Measurements from ENCODE around the gene MYOM1.
"Not testable (repeated sequence)": the region's sequence is repeated elsewhere in the genome, so short reads cannot be mapped to it uniquely, and the experiment has no call there.

The MYOM1 gene

DNA sequence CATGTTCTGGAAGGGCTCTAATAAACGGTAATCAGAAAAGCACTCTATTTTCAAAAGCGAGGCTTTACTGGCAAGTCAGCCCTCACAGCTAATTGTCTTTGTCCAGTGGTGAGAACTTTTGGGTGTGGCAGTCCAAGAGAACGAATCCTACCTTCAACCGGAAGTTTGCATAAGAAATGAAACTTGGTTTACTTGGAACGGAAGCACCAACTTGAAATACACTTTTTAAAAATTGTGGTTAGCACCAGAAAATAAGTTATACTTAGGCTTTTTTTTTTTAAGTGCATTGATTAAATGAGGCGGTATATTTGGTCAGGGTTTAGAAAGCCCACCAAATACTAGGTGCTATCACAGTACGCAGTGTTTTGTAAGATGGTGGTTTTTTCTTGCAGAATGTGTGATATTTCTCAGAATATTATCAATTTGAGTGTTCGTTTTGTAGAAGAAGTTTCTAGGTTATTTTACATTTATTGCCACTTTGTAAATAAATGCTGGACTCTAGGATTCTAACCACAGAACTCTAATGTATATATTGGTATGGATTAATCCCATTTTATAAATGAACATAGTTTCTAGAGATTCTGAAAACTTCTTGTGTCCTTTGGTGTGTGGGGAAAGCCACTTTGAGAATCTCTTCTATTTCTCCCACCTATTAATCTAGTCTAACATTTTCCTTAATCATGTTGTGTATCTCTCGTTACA is 29.0 kb upstream of the MYOM1 start:
- DNase-seq, result no peak

DNA sequence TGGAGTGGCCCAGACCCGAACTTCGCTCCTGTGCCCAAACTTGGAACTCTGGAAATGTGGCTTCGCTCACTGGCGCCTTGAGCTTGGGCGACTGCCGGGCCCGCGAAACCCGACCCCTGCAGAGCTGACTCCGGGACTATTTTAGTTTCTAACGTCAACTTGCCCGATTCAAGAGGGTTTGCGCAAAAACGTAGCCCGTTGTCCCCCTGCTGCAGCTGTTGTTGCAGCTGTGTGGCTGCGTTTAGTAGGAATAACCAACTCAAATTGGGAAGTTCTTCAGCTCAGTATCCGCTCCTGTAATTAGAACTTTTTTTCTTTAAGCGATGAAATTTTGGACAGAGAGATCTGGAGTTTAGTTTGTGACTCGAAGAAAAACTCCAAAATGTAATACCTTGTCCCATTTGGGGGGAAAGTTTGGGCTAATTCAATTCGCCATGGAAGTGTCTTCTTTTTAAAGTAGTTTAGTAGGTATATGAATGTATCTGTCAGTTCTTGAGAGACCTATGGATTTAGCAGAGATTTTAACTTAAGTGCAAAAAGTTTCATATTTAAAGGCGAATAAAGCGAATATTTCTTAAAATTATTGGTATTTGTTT is 28.4 kb upstream of the MYOM1 start:
- DNase-seq, result no peak

DNA sequence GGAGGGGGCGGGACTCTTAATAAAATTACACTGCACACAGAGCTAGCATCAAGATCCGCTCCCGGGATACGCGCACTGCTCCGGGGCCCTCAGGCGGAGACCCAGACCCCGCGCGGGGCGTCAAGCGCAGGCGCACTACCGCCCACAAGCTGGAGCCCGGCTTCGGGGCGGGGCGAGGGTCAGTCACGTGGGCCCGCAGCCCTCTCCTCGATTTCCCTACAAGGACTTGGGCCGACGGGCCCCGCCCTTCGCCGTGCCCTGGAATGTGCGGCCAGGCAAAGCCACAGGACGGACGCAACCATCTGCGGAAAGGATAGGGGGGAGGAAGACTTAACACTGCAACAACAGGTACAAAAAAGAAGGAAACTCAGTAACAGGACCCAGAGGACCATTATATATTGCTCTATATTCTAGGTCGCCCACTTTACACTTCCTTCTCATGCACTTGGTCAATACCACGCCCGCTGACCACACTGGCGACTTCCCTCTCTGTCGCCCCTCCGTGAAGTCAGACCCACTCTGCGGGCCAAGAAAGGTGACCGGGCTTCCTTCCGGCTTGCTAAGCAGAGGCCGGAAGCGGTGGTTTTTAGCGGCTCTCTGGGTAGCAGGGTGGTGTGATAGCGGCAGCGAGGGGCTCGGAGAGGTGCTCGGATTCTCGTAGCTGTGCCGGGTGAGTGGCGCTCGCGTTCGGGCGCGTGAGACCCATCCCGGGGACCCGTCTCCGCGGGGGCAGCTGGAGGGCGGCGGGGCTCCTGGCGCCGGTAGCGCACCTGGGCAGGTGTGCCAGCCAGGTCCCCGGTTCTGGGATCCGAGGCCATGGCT is 27.7 kb upstream of the MYOM1 start, which contains the start of gene MYL12A:
MYL12A (plus strand) TSS at position 562 of the 822 bp plus-strand sequence. CDS start 5,447 bp downstream, outside the sequence.
- peak; percentile 98 for DNase-seq

GRCh38 chr18:3246635-3247239 is 27.0 kb upstream of the MYOM1 start:
- DNase-seq, result peak; percentile 13 to 41

GRCh38 chr18:3245853-3246634 is 26.3 kb upstream of the MYOM1 start:
- DNase-seq, result peak; percentile 81 to 87

- no peak for DNase-seq
These were observed 25.4 kb upstream of the MYOM1 start for GRCh38 chr18:3245185-3245564.

GRCh38 chr18:3238742-3239141 is 19.0 kb upstream of the MYOM1 start:
- DNase-seq, result no peak

DNA sequence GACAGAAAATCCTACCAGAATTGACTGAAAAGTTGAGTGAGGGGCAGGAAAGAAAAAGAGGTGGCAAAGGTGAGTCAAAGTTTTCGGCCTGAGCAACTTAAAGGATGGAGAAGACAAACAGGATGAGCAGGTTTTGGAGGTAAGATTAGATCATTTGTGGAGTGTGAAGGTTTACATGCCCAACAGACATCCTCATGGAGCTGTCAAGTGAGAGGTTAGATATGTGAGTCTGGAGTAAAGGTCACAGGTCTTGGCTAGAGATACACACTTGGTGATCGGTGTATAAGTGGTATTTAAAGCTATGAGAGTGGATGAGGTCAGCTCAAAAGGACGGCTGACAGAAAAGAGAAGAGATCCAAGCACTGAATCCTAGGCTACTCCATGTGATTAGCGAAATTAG is 16.7 kb upstream of the MYOM1 start:
- no peak for DNase-seq

DNA sequence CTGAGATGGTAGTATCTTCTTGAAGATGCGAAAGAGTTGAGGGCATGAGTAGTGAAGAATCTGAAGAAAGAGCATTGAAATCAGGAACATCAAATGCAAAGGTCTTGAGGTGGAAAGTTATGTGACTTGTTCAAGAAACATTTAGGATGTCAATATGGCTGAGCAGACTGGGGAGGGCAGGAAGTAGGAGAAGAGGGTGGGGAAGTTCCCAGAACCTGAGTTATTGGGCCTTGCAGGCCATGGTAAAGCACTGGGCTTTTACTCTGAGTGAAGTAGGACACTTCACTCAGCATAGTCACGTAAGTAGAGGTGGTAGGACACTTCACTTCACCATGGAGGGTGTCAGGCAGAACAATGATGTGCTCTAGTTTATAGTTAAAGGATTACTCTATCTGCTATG is 16.1 kb upstream of the MYOM1 start:
- DNase-seq, result no peak

- DNase-seq, result no peak
These were observed 14.7 kb upstream of the MYOM1 start for GRCh38 chr18:3234457-3234856.

GRCh38 chr18:3233433-3234168 is 13.8 kb upstream of the MYOM1 start:
- no peak for DNase-seq

- no peak for DNase-seq
These were observed 13.2 kb upstream of the MYOM1 start for GRCh38 chr18:3233004-3233403.

- DNase-seq, result no peak
These were observed 10.9 kb upstream of the MYOM1 start for GRCh38 chr18:3230401-3231334.

DNA sequence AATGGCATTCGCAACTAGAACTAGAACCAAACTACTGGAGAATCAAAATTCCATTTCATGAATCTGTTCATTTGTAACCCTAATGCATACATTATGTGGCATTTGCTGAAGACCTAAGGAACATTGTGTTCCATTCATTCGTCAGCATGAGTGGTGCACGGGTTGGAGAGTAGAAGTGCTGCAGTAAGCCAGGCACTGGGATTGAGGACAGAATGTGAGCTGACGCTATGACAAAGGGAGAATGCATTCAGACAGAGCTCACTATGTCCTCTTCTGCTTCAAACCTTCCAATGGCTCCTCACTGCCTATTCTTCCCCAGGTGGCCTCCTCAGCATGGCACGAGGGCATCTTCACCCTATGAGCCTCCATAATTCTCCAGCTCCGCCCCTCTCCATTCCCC is 6.3 kb upstream of the MYOM1 start:
- DNase-seq, result no peak

- no peak for DNase-seq
These were observed 5.8 kb upstream of the MYOM1 start for GRCh38 chr18:3225588-3225987.

- no peak for DNase-seq
These were observed 4.5 kb upstream of the MYOM1 start for GRCh38 chr18:3224223-3224622.

DNA sequence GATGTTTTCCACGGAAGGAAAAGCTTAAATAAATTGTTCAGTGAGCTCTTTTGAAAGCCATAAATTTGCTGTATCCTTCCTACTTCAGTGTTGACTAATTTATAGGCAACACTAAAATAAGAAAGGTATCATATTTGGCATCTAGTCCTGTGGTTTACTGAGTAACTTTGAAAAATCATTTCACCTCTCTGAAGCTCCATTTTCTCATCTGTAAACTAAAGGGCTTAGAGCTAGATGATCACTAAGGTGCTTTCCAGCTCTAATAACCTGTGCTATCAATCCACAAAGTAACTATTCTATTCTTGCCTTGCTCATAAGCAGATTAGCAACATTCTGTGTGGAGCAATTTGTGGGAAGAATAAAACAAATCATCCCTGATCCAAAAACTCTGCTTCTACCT is 3.6 kb upstream of the MYOM1 start:
- DNase-seq, result no peak

GRCh38 chr18:3221496-3221895 is 1.7 kb upstream of the MYOM1 start:
- no peak for DNase-seq

DNA sequence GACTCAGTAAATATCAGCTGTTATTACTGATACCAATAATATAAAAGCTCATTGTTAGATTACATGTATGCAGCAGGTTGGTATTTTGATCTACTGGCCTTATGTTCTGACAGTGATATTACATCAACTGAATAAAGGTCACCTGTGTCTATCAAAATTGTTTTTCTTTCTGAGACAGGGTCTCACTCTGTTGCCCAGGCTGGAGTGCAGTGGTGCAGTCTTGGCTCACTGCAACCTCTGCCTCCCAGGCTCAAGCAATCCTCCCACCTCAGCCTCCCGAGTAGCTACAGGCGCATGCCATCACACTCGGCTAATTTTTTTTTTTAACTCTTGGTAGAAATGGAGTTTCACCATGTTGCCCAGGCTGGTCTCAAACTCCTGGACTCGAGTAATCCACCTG is 1.1 kb upstream of the MYOM1 start:
- DNase-seq, result not testable (repeated sequence)

- DNase-seq, result no peak
These were observed 532 bp downstream of the MYOM1 start for GRCh38 chr18:3219241-3219630.

- no peak for DNase-seq
These were observed 949 bp downstream of the MYOM1 start for GRCh38 chr18:3218819-3219218.

Measured in activated CD4-positive, alpha-beta T cell treated with anti-CD3 and anti-CD28 coated beads, Interleukin-2, amount 50 U/mL, for 48 hours (primary cell).